DMS 273 (cell line): ENCODE results near the gene CLMN.

Source experiments
- DNase-seq: peaks from one replicate; lab custom pipeline; 2025; ENCODE audit not compliant: unreplicated experiment; lab: John Stamatoyannopoulos, UW

The CLMN gene

DNA sequence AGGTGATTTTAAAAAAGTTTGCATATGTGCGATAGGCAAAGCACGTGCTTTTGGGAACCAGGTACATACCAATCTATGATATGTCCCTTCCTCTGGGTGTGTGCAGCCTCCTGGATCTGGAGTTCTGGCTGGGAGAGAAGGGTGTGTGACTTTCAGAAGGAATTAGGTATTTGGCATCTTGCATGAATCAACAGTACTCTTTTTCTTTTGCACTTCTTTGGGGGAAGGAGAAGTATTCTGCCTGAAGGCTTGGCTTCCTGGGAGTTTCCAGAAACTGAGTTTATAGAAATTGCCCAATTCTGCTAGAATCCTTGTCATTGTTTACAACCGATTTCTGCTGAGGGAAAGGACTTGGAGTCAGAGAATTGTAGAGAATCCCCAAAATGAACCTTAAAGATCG is 2.9 kb upstream of the CLMN start:
- no peak for DNase-seq

DNA sequence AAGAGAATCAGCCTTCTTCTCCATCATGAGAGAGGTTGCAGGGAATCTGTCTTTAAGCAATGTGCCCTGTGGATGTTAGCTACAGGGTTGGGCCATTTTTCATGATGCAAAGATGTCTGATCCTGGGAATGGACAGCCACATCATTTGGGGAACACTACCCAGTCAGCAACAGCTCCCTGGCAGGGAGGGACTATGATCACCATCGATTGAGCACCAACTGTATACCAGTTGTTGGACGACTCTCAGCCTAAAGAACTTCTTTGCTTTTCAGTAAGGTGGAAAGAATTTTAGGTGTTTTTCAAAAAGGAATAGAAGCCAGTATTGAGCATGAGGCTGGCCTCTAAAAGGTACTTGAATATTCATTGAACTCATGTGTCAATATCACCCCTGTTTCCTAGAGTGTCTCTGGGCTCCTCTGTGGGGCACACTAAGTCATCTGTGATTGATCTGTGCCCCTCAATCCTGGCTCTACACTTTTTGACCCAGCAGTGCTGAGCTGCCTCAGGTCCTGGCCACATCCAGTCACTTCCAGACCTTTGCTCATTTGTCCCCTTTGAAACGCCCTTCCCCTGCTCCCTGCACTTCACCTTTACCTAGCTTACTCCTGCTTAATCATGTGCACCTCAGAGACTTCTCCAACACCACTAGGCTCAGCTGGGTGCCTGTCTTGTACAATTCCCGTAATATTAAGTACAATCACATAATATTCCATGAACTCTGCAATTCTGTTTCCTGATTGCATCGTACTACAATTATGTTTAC is 2.2 kb upstream of the CLMN start:
- no peak for DNase-seq

DNA sequence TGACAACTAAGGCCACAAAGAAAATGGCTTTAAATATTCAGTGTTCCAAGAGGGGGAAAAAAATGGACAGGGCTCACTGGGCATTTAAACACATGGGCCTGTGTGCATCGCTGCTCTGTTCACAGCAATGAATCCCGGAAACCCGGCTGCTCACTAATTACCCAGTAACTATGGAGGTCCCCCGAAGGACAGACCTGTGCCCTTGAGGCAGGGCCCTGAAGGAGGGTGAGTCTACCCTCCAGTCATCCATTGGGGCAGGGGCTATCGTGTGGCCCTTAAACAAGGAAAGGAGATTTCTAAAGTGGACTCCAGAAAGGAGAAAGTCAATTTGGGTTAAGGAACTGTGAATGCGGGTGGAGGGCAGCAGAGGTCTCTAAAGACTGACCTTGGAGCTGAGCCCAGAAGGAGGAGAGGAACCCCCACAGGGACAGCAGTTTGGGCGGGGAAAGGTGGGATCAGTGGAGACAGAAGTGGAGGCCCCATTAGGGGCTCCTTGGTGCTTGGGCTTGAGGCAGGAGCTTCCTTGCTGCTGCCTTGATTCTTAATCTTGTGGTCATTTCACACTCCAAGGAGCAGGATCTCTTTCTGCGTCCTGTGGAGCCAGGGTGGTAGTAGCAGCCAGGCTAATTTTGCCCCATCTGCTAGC is 1.4 kb upstream of the CLMN start:
- DNase-seq: no peak

DNA sequence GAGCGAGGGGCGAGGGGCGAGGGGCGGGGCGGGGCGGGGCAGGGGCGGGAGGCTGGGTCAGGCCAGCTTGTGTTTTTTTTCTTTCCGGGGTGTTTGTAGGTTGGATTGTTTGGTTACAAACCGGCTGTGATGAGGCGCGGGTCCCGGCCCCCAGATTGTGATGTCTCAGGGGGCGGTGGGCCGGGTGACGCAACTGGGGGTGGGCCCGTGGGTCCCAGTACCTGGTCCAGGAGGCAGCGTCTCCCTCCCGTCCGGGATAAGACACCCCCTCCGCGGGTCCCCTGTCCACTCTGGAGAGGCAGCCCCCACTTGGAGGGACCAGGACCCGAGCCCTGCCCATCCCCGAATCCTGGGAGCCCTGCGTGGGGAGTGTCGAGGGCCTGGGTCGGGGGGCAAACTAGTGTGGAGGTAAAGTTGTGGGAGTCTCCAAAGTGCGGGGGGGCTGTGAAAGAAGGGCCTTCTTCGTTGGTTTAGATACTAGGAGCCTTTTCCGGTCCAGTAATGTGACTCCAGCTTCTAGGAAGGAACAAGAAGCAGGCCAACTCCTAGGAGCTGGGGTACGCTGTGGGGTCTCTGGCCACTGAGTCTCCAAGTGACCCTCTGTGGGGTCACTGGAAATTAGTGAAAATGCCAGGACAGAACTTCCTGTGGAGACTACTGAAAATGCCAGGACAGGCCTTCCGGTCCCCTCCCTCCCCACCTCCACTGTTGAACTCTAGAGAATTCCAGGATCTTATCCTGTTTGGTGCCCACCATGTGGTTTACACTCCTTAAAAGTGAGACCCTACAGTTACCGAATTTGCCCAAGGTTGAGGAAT is 579 bp upstream of the CLMN start:
- no peak for DNase-seq

DNA sequence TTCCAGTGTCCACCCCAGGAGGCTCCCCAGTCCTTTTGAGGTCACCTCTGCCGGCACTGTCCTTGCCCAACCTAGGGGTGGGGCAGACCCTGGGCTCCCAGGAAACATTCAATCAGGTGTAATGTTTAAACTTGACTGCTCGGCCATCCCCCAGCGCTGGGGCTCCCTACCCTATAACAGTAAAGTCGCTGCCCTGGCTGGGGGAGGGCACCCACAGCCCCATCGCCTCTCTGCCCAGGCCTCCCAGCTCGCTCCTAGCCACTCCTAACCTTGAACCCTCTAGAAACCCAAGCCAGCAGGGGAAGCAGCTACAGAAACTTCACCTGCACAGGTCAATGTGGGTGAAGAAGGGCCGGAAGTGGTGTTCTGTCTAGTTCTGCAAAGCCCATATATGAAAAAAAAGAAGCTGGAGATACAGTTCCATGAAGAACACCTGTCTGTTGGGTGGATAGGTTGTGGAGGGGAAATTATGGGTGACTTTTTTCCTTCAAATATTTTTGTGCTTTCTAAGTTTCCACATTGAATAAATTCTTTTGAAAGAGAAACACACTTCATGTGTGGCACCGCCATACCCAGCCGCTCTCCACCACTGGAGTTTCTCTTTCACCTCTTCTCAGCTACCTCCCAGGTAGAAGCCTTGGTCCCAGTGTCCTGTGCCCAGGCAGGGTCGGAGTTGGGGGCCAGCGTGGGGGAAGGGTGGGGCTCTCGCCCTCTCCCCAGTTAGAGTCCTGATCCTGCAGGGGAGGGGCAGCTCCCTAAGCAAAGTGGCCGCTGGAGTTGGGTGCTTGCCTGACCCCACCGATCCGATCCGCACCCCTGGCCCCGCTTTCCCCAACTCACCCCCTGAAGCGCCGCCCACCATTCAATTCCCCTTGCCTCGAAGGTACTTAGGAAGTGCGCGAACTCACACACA is 1.1 kb downstream of the CLMN start:
- DNase-seq: no peak

DNA sequence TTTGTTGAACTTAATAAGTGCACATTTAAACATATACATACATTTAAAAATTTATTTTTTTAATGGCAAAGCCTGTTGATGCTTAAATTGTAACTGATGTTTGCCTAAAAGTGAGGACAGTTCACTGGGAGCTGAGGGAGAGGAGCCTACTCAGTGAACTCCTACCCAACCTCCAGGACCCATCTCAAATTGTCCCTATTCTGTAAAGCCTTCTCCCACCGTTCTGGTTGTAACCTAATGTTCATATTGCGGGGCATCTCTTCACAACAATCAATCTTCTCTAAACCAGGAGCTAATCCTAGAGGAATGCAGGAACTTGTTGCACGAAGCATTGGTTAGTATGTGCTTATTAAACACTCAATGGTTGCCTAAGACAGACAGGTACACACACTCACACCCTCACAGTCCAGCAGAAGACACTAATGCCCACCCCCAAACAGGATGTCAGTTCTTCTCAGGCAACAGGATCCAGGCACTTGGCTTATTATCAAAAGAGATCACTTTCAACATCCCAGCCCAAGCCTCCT is 1.8 kb downstream of the CLMN start:
- DNase-seq: no peak

DNA sequence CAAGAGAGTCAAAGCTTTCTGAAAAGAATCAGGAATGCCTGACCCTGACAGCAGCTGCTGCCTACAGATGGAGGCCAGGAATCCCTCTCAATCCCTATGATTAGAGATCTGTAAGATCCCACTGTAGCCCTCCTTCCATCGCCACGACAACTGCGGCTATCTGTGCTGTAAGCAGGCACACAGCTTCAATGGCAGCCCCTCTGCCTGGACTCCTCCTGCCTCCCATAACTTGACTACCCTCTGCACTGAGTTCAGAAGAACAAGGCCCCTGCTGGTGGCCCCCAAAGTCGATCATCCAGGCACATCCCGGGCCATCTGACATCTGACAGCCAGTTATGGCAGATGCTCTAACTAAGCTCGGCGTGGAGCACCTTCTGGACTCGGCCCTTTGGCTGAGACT is 2.9 kb downstream of the CLMN start:
- DNase-seq: peak; percentile 72

DNA sequence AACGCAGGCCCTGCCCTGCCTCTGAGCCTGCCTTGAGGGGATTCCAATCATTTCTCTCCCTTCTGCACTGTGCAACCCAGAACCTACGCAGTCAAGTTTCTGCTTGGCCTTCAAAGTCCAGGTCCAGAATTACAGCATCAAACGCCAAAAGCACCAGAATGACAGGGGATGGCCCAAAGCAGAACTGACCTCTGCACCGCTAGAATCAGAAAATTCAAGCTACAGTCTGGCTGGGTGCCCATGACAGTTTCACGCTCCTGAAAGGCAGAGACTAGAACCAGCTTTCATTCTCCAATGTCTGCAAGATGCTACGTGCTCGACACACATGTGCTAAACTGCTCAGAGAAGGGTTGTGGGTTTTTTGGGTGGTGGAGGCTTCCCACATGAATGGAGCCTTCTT is 4.1 kb downstream of the CLMN start:
- no peak for DNase-seq

DNA sequence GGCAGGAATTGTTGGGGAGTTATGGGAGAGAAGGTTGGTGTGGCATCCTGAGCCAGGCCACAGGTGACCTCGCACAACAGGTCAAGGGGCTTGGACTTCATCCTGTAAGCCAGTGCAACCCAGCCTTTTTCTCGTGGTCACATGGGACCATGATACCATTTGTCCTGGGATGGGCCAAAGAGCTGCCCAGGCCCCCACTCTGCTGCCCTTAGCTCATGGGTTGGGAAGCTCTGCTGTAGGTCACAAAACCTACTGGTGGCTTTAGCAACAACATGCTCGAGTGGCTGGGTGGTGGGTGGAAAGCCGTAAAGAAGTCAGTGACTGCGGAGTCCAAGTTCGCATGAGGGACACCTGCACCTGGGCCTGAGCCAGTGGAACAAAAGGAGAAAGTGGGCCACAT is 4.6 kb downstream of the CLMN start:
- no peak for DNase-seq

DNA sequence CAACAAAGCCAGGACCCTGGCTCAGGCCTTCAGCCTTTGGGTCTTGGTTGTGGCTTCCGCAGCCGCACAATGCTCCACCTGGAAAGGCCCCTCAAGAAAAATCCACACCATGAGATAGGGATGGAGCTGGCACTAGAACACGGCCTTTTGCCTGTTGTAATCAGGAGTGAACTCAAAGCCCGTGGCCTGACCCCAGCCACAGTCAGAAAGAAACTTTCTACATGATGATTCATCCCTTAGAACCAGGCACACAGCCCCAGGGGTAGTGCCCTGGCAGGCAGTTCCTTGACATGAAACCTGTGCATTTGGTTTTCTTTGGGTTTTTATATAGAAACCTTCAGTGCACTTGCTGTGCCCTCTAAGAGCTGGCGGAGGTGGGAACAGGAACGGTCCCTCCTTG is 5.1 kb downstream of the CLMN start:
- DNase-seq: no peak

DNA sequence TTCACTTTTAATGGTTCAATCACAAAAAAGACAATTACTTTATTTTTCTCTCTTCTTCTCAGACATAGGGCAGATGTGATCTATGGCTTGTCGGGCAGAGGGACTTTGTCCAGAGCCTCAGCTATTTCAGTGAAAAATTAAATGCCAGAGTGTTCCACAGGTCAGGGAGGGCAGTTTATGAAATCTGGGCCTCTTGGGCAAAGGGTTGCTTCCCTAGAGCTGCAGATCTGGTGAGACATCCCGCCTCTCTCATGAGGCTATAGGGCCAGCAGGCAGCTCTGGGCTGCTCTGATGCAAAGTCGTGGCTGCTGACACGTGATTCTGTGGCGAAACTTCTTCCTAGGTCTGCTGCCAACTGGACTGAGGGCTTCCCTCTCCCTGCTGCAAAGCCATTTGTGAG is 6.0 kb downstream of the CLMN start:
- no peak for DNase-seq

DNA sequence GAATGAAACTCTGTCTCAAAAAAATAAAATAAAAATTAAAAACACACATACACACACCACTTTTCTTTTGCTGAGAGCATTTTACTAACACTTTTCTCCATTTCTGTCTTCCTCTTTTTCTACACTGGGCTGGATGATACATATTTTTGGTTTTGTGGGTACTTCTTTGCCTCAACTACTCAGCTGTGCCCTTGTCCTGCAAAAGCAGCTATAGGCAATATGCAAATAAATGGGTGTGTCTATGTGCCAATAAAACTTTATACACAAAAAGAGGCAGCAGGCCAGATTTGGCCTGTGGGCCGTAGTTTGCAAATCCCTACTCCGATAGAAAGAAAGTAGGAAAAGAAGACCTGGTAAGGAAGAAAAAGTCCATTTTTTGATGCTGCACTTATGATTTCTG is 6.5 kb downstream of the CLMN start:
- DNase-seq: no peak

DNA sequence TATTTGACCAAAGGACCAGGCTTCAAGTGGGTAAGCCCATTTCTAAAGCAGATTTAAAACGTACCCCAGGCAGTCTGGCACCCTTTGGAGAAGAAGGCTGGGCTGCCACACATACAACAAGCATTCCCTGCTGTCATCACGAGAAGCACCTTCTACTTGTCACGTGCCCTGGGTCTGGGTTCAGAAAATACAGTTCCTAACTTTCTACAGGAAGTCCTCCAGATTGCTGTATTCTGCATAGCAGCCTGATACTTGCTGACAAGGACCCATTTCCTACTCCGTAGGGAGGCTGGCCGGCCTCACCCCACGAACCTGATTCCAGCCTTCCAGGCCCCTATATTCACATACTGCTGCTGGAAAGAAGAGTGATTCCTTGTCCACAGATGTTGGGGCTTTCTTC is 7.4 kb downstream of the CLMN start:
- no peak for DNase-seq

DNA sequence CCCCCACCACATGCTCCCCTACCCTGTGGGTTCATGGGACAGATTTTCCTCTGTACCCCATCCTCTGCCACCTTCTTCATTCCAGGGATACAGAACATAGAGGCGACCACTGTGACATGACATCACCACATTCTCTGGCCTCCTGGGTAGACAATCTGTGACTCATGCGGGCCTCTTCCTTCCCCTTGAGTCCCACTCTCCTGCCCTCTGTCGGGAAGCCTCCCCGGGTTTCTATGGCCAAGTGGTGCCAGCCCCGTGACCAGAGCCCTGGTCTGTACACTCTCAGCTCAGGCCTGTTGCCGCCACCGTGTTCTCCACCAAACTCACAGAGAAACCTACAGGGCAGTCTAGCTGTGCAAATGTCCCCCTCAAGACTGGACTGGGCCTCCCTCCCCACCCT is 8.0 kb downstream of the CLMN start:
- DNase-seq: no peak

DNA sequence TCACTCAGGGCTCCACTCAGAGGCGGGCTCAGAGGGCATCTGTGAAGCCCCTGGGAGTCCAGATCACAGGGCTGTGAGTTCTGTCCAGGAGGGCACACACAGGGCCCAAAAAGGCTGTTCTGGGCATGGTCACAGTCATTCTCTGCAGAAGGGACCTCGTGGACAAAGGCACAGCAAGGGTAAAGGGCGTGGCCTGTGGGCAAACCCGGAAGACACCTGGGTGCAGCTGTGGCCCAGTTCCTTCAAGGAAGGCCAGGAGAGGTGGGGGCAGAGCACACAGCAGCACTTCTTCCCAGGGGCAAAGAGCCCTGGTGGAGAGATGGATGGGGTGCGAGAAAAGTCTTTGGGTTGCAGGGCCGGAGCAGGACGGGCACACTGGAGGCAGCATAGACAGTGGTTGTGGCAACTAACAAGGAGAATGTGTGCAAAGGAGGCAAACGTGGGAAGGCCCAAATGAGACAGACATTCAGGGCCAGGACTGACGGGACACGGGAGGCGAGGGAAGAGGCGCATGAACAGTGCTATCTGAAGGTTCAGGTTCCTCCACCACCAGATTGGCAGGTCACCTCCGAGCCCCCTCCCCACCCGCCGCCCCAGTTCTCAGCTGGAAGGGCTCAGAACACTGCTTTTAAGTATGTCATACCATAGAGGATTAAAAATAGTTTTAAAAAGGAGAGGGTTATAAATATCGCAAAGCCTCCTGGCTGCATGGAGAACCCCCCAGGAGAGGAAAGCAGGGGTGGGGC is 8.9 kb downstream of the CLMN start:
- no peak for DNase-seq

DNA sequence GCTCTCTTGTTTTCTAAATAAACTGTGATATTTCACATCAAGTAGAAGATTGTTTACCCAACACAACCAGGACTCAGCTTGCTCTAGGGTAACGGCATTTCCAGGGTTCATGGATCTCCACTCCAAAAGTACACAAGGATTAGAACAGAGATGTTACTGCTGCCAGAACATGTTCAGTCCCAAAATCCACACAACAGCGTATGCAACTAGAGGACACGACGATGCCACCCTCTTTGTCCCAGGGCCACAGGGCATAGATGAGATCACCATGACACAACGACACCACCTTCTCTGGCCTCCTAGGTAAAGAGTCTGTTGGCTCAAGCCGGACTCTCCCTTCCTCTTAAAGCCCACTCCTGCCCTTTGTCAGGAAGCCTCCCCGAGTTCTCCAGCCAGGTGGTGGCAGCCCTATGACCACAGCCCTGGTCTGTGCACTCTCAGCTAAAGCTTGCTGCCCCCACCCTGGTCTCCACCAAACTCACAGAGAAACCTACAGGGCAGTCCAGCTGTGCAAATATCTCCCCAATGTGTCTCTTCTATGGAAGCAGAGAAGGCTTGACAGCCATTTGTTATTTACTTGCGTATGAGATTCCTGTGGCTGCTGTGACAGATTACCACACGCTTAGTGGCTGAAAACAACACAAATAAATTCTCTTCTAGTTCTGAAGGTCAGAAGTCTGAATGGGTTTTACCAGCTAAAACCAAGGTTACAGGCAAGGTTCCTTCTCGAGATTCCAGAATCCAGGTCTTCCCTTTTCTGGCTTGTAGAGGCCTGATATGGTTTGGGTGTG is 10.3 kb downstream of the CLMN start:
- no peak for DNase-seq

DNA sequence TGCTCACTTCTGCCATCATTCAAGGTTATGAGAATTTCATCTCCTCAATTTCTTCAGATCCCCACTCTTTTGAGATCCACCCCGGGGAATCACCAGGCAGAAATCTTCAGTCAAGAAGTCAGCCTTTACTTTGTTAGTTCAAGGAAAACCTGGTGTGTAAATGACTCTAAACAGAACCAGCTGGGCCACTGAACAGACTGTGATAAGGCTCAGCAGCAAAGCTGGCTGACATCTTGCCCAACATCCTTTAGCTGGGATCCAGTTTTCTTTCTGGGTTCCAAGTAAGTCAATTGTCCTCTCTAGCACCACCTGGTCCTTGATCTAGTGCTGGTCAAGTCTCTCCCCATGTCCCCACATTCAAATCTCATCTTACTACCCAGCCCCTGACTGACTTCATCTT is 11.6 kb downstream of the CLMN start:
- DNase-seq: no peak

DNA sequence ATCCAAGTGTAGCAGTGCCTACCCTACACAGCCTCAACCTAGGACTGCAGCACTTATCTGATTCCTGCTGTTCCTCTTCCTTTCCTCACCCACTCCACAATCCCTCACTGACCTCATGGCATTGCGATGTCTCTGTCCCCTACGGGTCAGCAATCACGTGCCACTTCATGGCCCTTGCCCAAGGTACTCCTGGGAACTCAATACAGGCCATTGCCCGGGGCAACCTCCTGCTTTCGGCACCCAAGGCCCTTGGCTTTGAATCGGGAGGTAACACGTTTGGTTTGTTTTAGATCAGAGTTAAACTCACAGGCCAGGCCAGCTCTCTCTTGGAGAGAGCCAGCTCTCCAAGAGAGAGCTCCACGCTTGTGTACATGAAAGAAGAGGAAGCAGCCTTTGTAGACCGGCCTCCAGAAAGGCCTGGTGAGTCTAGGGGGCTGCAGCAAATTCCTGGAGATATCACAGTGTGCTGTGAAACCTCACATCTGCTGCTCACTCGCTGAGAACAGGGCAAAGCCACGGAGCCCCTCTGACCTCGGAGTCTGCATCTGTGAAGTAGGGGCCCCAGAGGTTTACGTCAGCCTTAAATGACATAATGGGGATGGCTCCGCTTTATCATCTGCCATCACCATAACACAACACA is 12.2 kb downstream of the CLMN start:
- no peak for DNase-seq

DNA sequence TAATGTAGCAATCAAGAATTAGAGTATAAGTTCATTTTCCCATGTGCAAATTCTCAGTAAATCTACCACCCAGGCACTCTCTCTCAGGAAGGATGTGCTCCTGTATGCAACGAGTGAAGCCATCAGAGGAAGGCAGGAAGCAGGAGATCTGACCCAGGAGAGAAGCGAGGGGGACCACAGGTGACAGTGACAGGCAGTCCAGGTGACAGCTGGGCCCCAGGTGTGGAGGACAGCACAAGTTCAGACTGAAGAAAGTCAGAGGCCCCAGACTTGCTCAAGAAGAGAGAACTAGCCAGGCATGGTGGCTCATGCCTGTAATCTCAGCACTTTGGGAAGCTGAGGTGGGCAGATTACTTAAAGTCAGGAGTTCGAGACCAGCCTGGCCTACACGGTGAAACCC is 13.8 kb downstream of the CLMN start:
- no peak for DNase-seq
